PC-3 (cell line): ENCODE measurements around the gene DNLZ. TPM values are rescaled to one million over a fixed set of nuclear protein-coding genes. Genes with fewer than 3 reads are reported as not detected.

Source experiments
- ATAC-seq: fragments of 200-7000 bp; cut with Tn5 transposase; 2 replicates; pipeline ENCODE4 v1.9.1; 2020; ENCODE audit warnings: mild to moderate bottlenecking, moderate library complexity
- BruUV-seq: library from RNA; stranded (reverse); fragments of 400-500 nt; replicated peaks from 2 replicates; lab custom pipeline; 2021; lab: Mats Ljungman, UMichigan
- CTCF ChIA-PET: fragments of 300-600 bp; sonication (Branson Sonifier 250); formaldehyde crosslinking; loops from one replicate; lab custom pipeline; 2022; ENCODE audit warnings: antibody characterized with exemption; lab: Charles Lee
- POLR2A ChIA-PET: fragments of 300-600 bp; sonication (Branson Sonifier 250); formaldehyde crosslinking; loops from one replicate; lab custom pipeline; 2022; ENCODE audit warnings: antibody characterized with exemption; ENCODE audit not compliant: unreplicated experiment; lab: Charles Lee
- DNase-seq: peaks from one replicate; pipeline ENCODE4 v3.0.0-alpha.2; 2015
- H2AFZ ChIP-seq: fragments of 300-600 bp; sonication (generic); 2 replicates; pipeline ENCODE4 v1.6.0; 2016; ENCODE audit warnings: antibody characterized with exemption, low read length
- H3F3A ChIP-seq: fragments of 300-600 bp; sonication (generic); one replicate; pipeline ENCODE4 v1.6.0; 2017; ENCODE audit warnings: antibody characterized with exemption, low read length, control low read depth, mild to moderate bottlenecking; ENCODE audit not compliant: unreplicated experiment
- H3K27ac ChIP-seq: fragments of 300-600 bp; sonication (generic); 2 replicates; pipeline ENCODE4 v1.5.1; 2016; ENCODE audit warnings: mild to moderate bottlenecking, low read length
- H3K27me3 ChIP-seq: fragments of 300-600 bp; sonication (generic); 2 replicates; pipeline ENCODE4 v1.6.1; 2016; ENCODE audit warnings: low read length, mixed read lengths
- H3K36me3 ChIP-seq: fragments of 300-600 bp; sonication (generic); 2 replicates; pipeline ENCODE4 v1.6.1; 2016; ENCODE audit warnings: low read depth, mixed run types, low read length, mixed read lengths
- H3K4me1 ChIP-seq: fragments of 300-600 bp; sonication (generic); 2 replicates; pipeline ENCODE4 v1.5.1; 2016; ENCODE audit warnings: low read length; ENCODE audit not compliant: insufficient read depth
- H3K4me2 ChIP-seq: fragments of 300-600 bp; sonication (generic); 2 replicates; pipeline ENCODE4 v1.6.0; 2016; ENCODE audit warnings: low read length
- H3K4me3 ChIP-seq: fragments of 300-600 bp; sonication (generic); 2 replicates; pipeline ENCODE4 v1.5.1; 2016; ENCODE audit warnings: mild to moderate bottlenecking, low read length, mixed read lengths
- H3K79me2 ChIP-seq: fragments of 300-600 bp; sonication (generic); 2 replicates; pipeline ENCODE4 v1.6.1; 2017; ENCODE audit warnings: low read length, mixed read lengths
- H3K9ac ChIP-seq: fragments of 300-600 bp; sonication (generic); 2 replicates; pipeline ENCODE4 v1.6.0; 2016; ENCODE audit warnings: mild to moderate bottlenecking, low read length
- H3K9me2 ChIP-seq: fragments of 300-600 bp; sonication (generic); replicated peaks from 2 replicates; pipeline ENCODE4 v1.6.1; 2016; ENCODE audit warnings: mixed run types, low read length, mixed read lengths
- H3K9me3 ChIP-seq: fragments of 300-600 bp; sonication (generic); 2 replicates; pipeline ENCODE4 v1.6.1; 2016; ENCODE audit warnings: low read length, mixed read lengths
- H4K20me1 ChIP-seq: fragments of 300-600 bp; sonication (generic); 2 replicates; pipeline ENCODE4 v1.6.1; 2016; ENCODE audit warnings: low read length, mixed read lengths
- CTCF ChIP-seq: fragments of 300-600 bp; sonication (generic); conservative IDR thresholded peaks from 2 replicates; pipeline ENCODE4 v1.5.1; 2017; ENCODE audit warnings: antibody characterized with exemption, low read depth, mild to moderate bottlenecking, low read length
- EZH2 ChIP-seq: fragments of 300-600 bp; sonication (generic); IDR thresholded peaks from one replicate; pipeline ENCODE4 v1.6.1; 2017; ENCODE audit warnings: antibody characterized with exemption, mild to moderate bottlenecking, low read length; ENCODE audit not compliant: unreplicated experiment
- EZH2phosphoT487 ChIP-seq: fragments of 300-600 bp; sonication (generic); IDR thresholded peaks from 2 replicates; pipeline ENCODE4 v1.6.1; 2018; ENCODE audit warnings: mild to moderate bottlenecking, antibody characterized with exemption, low read length, borderline replicate concordance
- intact Hi-C: fragments of 100-400 bp; cut with micrococcal nuclease; formaldehyde crosslinking; loops from 2 replicates; pipeline ENCODE4 v1.9.0; 2023
- total RNA-seq: library from RNA; depleted of rRNA; stranded (reverse); fragments of >200 nt; gene quantifications from 2 replicates; pipeline ENCODE4 v1.2.3, GENCODE V29; 2014

DNLZ gene
- total RNA-seq, 1 experiment from 2014 or later, result 51.4 TPM

- ATAC-seq (no peak), DNase-seq (no peak)
- no peaks in the 10 kb centered on the region for H3F3A ChIP-seq
- no peak overlapping the region for H3K4me2 ChIP-seq
- H3K9me2 ChIP-seq, result no peaks in the 10 kb centered on the region
- H3K4me1 ChIP-seq, result no peaks in the 10 kb centered on the region
- TF ChIP-seq EZH2phosphoT487 (no peak), CTCF (no peak), EZH2 (no peak)
- H3K79me2 ChIP-seq, result 0 out of 2 replicates have a peak, but pooled peaks cover under 1% of the 10 kb centered on the region
- POLR2A ChIA-PET, result no interaction called here
- H3K4me3 ChIP-seq, result no peak overlapping the region
- BruUV-seq, result no TSS peak
- H3K9ac ChIP-seq, result no peak overlapping the region
- no peaks in the 10 kb centered on the region for H4K20me1 ChIP-seq
- no peak overlapping the region for H3K27ac ChIP-seq
- no peaks in the 10 kb centered on the region for H3K9me3 ChIP-seq
- intact Hi-C loops, result no loop called here
- no peaks in the 10 kb centered on the region for H3K27me3 ChIP-seq
- H2AFZ ChIP-seq, result no peak overlapping the region
- CTCF ChIA-PET, result no interaction called here
- H3K36me3 ChIP-seq, result peaks cover 7% of the 10 kb centered on the region
Observed at GRCh38 chr9:136392538-136393449, 29.2 kb upstream of the DNLZ start.

DNA sequence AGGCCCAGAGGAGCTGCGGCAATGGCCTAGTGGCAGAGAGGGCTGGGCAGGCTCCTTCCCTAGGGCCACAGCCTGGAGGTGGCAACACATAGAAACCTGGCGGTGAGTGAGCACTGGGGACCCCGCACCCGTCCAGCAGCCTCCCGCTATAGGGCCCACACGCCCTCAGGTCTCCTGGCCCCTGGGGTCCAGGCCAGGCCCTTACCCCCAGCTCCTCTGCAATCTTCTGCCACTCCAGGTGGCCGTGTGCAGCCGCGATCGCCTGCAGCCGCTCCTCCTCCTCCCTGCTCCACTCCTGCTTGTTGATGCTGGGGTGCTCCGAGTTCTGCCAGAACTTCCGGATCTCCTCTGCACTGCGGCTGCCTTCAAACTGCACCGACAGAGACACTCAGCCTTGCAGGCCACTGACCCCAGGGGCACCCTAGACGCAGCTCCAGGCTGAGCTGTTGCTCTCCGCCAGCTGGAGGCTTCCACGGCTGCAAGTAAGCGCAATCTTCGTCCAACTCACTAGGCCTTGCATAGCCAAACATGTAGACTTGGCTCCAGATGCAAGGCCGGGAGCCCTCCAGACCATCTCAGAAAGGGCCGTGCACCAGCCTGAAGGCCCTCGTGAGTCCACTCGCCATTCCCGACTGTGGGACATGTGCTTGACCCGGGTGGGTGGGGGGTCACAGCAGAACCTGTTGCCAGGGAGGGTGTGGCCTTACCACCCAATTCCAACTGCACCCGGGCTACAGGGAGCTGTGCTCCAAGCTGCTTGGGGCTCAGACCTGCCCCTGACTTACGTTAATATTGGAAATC is 28.4 kb upstream of the DNLZ start:
- Histone ChIP-seq H3K4me1 (no peaks in the 10 kb centered on the region), H3K36me3 (peaks cover 10% of the 10 kb centered on the region), H4K20me1 (no peaks in the 10 kb centered on the region), H3K9me2 (no peaks in the 10 kb centered on the region), H3K27ac (no peak overlapping the region), H2AFZ (no peak overlapping the region), H3K4me2 (no peak overlapping the region), H3K4me3 (no peak overlapping the region), H3K9ac (no peak overlapping the region), H3K9me3 (no peaks in the 10 kb centered on the region), H3K27me3 (no peaks in the 10 kb centered on the region), H3K79me2 (no peaks in the 10 kb centered on the region), H3F3A (no peaks in the 10 kb centered on the region)
- CTCF ChIA-PET, result no interaction called here
- ATAC-seq, result no peak
- POLR2A ChIA-PET, result no interaction called here
- intact Hi-C loops, result no loop called here
- no peak for DNase-seq
- no TSS peak for BruUV-seq
- TF ChIP-seq EZH2, result no peak
- TF ChIP-seq CTCF, result no peak
- no peak for TF ChIP-seq EZH2phosphoT487
